Fibroblast of pulmonary artery (primary cell): ENCODE measurements around the gene CRCP.
"Not testable (repeated sequence)": the region's sequence is repeated elsewhere in the genome, so short reads cannot be mapped to it uniquely, and the experiment has no call there.

Source experiments
- DNase-seq: peaks from one replicate; pipeline ENCODE4 v3.0.0-alpha.2; 2010; ENCODE audit warnings: low read depth
- H3K4me3 ChIP-seq: replicated peaks from 2 replicates; pipeline ENCODE4 v1.5.1; 2011; ENCODE audit warnings: low read depth, mild to moderate bottlenecking, control low read depth, low read length, moderate library complexity
- CTCF ChIP-seq: IDR thresholded peaks from 2 replicates; pipeline ENCODE4 v1.5.1; 2011; ENCODE audit warnings: mild to moderate bottlenecking, control low read depth, low read length, inconsistent platforms; ENCODE audit errors: missing control alignments

Gene CRCP

GRCh38 chr7:66164356-66164755 lies 49.7 kb downstream of the CRCP start:
- H3K4me3 ChIP-seq, result no peak overlapping the region
- no peak for DNase-seq
- TF ChIP-seq CTCF, result no peak

- peak; percentile 93 for DNase-seq
- no peak for TF ChIP-seq CTCF
Observed at GRCh38 chr7:66167773-66168387, 53.2 kb downstream of the CRCP start.

GRCh38 chr7:66169616-66170015 lies 55.0 kb downstream of the CRCP start:
- no peak for DNase-seq
- no peak for TF ChIP-seq CTCF
- H3K4me3 ChIP-seq, result no peak overlapping the region

More at GRCh38 chr7:66167773-66168387, 53.2 kb downstream of the CRCP start:
- H3K4me3 ChIP-seq, result no peak overlapping the region

DNA sequence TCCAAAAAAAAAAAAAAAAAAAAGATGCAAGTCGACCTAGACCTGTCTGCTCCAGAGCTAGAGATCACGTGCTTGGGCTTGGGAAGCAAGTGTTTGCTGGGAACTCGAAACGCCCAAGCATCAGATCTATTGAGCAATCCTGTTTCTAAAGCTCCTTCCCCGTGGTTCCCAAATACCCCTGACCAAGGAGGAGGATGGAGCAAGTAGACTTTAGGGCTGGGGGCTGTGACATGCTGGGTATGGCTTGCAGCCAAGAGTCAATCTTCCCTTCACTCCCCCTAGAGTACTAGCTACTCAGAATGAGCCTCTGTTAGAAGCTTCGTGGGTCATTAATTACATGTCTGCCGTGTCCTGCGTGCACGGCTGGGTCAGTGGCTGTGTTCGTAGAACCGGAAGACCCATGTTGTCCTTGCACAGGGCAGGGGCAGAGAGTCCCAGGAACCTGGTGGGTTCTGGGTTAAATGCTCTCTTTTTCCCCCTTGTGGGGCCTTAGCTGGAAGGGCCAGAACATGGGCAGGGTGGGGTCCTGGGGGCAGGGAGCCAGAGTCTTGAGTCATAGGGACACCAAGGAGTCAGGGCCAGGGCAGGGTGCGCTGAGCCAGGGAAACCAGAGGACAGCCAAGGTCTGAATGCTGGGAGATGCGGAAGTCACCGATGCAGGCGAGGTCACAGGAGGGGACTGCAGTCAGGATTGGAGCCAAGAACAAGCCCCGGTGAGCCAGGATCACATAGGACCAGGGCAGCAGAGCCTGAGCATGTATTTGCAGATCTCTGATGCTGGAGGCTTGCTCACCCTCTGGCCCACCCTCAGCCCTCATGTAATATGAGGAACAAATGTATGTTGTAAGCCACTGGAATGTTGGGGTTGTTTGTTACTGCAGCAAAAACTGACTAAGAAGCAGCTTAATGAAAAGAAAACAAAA lies 55.9 kb downstream of the CRCP start:
- no peak overlapping the region for H3K4me3 ChIP-seq
- TF ChIP-seq CTCF, result no peak
- DNase-seq, result peak; percentile 61

DNA sequence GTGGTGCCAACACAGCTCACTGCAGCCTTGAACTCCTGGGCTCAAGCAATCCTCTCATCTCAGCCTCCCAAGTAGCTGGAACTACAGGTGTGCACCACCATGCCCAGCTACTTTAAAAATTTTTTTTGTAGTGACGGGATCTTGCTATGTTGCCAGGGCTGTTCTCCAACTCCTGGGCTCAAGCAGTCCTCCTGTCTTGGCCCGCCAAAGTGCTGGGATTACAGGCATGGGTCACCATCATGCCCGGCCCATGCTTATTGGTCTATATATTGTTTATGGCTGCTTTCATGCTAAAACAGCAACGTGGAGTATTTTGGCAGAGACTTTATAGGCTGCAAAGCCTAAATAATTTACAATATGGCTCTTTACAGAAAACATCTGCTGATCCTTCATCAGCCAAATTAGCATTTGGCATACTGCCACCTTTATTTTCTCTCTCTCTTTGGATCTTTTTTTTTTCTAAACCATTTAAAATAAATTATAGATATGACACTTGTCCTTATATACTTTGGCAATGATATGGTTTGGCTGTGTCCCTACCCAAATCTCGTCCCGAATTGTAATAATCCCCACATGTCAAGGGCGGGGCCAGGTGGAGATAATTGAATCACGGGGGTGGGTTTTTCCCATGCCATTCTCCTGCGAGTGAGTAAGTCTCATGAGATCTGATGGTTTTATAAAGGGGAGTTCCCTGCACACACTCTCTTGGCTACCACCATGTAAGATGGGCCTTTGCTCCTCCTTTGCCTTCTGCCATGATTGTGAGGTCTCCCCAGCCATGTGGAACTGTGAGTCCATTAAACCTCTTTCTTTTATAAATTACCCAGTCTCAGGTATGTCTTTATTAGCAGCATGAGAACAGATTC lies 58.1 kb downstream of the CRCP start:
- not testable (repeated sequence) for H3K4me3 ChIP-seq, DNase-seq

GRCh38 chr7:66173856-66174255 lies 59.2 kb downstream of the CRCP start:
- no peak for DNase-seq
- TF ChIP-seq CTCF, result no peak
- H3K4me3 ChIP-seq, result no peak overlapping the region

DNA sequence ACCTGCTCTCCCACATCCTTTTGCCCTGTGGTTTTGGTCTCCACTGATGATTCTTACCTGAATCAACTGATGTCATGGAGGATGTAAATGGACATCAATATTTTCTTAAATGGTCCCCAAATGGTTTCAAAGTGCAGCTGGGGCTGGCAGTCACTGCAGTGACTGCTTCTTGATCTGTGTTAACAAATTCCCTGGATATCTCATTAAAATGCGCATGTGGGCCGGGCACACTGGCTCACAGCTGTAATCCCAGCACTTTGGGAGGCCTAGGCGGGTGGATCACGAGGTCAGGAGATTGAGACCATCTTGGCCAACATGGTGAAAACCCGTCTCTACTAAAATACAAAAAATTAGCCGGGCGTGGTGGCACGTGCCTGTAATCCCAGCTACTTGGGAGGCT lies 60.4 kb downstream of the CRCP start:
- not testable (repeated sequence) for DNase-seq, H3K4me3 ChIP-seq
